GM19193 (cell line): ENCODE results near the gene SMKR1.

Experiments
- POLR2A ChIP-seq: IDR thresholded peaks from 4 replicates; pipeline ENCODE4 v1.6.1; 2011; ENCODE audit not compliant: insufficient read depth, insufficient read length; ENCODE audit errors: extremely low read depth

The SMKR1 gene

GRCh38 chr7:129512192-129512591 lies 9.9 kb downstream of the SMKR1 start:
- TF ChIP-seq POLR2A = no peak

DNA sequence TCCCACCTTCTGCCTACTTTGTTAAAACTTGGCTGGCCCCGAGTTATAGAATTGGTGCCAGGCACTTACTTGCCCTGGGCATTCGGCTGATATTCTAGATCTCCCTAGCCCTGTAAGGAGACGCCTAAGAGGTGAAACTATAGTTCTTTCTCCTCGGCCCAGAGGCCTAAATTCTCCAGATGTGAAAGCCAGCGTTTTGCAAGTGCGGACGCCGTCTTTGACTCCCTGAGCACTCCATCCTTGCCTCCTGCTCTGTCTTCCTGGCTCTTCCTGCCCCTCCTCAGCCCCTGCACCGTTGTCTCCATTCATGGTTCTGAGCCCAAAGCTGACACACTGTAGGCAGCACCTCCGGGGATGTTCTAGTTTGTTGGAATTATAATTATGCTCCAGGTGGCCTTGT lies 11.2 kb downstream of the SMKR1 start:
- TF ChIP-seq POLR2A = no peak

DNA sequence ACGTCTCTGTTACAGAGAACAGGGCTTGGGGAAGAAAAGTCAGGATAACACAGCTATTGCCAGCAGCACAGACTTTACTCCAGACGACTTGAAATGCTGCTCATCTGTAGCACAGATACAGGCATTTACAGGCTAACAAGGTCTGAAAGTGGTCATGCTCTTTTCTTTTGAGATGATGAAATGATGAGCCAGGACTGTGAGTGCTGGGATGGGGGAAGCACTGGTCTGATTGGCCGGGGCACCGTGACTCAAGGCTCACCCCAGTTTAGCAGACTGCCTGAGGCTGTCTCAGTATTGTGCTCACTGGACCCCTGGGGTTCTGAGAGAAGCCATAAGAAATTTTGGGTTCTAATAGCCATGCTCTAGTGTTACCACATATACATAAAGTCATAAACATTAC lies 12.4 kb downstream of the SMKR1 start:
- TF ChIP-seq POLR2A = no peak

DNA sequence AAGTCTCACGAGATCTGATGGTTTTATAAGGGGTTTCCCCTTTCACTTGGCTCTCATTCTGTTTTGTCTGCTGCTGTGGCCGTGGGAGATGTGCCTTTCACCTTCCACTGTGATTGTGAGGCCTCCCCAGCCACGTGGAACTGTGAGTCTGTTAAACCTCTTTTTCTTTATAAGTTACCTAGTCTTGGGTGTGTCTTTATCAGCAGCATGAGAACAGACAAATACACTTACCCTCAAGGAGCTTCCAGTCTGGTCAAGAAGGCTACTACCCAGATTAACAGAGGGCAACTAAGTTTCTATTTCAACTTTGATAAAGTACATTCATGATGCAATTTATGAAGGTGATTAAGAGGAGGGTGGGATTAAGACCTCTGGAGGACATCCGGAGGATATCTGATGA lies 13.1 kb downstream of the SMKR1 start:
- no peak for TF ChIP-seq POLR2A

GRCh38 chr7:129517931-129518330 lies 15.6 kb downstream of the SMKR1 start:
- no peak for TF ChIP-seq POLR2A

- TF ChIP-seq POLR2A = no peak
Measured at GRCh38 chr7:129519464-129519863, 17.1 kb downstream of the SMKR1 start.

DNA sequence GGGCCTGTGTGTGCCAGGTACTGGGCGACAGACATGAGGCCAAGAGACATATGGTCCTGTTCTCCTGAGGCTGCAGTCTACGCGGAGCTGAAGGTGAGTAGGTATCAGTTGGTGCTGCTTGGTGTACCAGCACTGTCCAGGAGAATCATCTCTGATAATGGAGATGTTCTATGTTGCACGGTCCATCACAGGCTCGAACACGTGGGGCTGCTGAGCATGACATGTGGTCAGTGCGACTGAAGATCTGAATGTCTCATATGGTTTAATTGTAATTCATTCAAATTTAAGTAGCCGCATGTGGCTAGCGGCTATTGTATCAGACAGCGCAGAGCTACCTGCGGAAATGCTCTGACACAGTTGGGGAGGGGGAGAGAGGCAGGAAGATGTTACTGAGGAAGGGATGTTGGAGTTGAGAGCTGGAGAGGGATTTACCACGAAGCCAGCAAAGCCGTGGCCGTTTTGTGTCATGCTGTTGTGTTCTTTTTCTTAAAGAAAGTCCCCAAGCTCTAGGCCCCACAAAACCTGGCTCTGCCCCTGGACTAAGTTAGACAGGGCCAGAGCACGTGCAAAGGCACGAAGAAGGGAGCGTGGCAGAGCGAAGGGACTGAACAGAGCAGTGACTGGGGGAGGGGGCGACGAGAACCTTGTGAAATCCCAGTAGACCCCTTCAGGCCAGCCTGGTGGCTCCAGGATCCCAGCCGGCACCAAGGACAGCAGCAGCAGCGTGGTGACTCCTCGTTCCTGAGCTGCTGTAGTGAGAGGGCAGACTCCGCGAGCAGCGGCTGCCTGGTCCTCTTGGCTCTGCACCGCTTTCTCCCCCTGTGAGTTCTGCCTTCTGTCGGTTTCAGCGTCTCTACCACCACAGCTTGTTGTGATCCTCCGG lies 20.0 kb downstream of the SMKR1 start:
- no peak for TF ChIP-seq POLR2A

GRCh38 chr7:129522971-129523340 lies 20.6 kb downstream of the SMKR1 start:
- TF ChIP-seq POLR2A = no peak

DNA sequence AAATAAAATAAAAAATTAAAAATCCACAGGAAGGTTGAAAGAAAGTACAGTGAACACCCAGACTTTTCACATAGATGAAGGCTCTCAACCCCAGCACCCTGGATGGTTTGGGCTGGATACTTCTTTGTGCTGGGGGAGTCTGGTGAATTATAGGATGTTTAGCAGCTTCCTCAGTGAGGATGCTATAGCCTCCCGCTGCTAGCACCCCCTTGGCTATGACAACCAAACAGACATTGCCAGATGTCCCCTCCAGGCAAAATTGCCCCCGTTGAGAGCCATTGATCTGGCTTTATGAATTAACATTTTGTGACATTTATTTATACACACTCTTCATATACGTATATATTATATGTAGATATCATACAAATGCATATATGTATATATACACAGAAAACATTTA lies 21.6 kb downstream of the SMKR1 start:
- no peak for TF ChIP-seq POLR2A

DNA sequence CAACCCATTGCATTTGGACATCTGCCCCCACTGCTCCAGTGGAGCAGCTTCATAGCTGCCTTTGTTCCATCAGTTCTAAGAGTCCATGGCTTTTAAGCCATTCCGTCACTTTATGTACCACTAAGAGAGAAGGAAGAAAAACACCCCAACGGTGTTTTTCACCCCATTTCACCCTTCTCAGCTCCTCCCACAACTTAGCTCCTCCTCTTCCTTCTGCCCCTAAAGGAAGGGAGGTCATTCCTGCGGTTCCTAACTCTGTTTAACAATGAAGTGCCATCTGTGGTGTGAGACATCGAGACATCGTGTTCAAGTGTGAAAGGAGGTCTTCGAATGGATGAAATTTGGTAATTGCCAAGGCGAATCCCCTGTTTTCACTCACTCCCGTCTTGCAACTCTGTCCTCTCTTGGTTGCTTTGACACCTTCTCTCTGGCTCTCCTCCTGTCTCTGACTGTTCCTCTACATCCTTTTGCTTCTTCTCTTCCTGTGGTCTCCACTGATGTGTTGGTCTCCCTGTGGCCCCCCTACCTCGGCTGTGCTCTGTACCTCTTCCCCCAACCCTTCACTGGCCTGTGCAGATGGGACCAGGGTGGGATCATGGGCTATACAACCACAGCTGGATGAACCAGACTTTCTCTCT lies 23.0 kb downstream of the SMKR1 start:
- TF ChIP-seq POLR2A = no peak

- TF ChIP-seq POLR2A = no peak
Measured at GRCh38 chr7:129529643-129530042, 27.3 kb downstream of the SMKR1 start.

- TF ChIP-seq POLR2A = no peak
Measured at GRCh38 chr7:129530795-129531391, 28.6 kb downstream of the SMKR1 start.

- no peak for TF ChIP-seq POLR2A
Measured at GRCh38 chr7:129531721-129532120, 29.4 kb downstream of the SMKR1 start.

DNA sequence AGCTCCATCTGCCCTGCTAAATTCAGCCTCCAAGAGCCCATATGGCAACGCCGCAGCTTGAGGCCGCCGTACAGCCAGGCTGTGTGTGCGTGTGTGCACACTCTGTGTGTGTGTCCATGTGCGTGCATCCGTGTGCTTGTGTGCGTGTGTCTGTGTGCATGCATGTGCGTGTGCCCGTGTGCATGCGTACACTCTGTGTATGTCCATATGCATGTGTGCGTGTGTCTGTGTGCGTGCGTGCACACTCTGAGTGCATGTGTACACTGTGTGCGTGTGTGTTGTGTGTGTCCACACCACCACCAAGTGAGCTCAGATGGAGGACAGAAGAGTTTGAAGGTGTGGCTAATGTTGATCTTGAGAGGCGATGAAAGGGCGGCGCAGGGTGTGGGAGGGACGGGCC lies 30.0 kb downstream of the SMKR1 start:
- no peak for TF ChIP-seq POLR2A

GRCh38 chr7:129535896-129536295 lies 33.6 kb downstream of the SMKR1 start:
- TF ChIP-seq POLR2A = no peak

- TF ChIP-seq POLR2A = no peak
Measured at GRCh38 chr7:129536323-129536722, 34.0 kb downstream of the SMKR1 start.
